ENCODE data around the gene LBHD2.
"Not testable (repeated sequence)": the region's sequence is repeated elsewhere in the genome, so short reads cannot be mapped to it uniquely, and the experiment has no call there.

LBHD2 gene

DNA sequence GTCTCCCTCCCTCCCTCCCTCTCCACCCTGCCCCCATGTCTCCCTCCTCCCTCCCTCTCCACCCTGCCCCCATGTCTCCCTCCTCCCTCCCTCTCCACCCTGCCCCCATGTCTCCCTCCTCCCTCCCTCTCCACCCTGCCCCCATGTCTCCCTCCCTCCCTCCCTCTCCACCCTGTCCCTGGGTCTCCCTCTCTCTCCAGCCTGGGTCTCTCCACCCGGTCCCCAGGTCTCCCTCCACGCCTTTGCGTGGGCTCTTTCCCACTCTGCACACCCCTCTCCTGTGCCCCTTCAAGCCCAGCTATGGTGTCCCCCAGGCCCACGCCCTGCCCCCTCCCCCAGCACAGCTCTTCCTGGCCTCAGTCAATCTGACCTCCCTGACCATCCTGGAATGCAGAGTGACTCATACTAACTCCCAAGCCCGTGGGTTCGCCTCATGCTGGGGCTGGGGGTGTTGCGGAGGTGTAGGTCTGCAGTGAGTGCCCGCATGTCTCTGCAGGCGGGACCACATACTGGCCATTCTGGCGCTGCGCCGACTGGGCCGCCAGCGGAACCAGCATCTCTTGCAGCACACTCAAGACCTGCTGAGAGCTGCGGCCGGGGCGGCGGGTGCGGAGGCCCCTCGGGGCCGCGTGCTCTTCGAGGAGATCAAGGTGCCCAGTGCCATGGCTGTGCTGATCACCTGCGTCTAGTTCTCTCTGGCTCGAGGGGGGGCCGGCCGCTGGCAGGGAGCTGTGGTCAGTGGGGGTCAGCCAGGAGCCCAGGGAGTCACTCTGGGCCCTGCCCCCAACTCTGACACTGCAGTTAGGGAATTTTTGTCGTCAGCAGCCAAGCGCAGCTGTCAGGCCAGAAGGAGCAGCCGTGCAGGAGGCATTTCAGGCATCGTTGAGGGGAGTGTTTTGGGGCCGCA, 25.8 kb downstream of the LBHD2 start:
- no peak overlapping the region for H3K9ac ChIP-seq (ENCODE audit: low read length)
- no peaks in the 10 kb centered on the region for H3K9me3 ChIP-seq (ENCODE audit: low read length)
- H3K27ac ChIP-seq (ENCODE audit: low read depth, low read length) = peak overlapping the region; percentile 32

DNA sequence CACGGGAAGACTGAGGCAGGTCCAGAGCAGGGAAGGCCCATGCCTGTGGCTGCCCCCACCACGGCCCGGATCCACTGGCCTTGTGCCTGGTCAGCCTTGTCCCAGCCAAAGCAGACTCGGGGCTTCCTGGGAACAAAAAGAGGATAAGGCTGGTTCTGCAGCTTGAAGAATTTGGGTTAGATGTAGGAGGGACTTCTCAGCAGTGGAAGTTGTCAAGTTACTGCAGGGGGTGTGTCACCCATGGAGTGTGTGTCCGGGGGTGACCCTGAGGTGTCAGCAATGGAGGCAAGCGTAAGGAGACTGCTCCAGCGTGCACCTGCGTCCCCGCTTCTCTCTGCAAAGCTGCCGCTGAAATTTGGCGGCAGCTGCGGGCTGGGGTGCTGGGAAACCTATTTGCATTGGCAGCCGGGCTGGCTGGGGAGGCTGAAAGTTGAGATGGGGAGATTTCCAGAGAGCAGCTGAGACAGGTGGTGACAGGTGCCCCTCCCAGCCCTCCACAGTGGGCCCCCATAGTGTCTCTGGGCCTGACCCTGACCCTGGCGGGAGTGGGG, 26.7 kb downstream of the LBHD2 start:
- Histone ChIP-seq H3K36me3 (ENCODE audit: insufficient read depth, low read length) (no peaks in the 10 kb centered on the region), H3K27me3 (ENCODE audit: control insufficient read depth in 1 of 2, insufficient read depth in 2 of 2, low read length in 2 of 2) (peaks cover 0 to 5% of the 10 kb centered on the region in 2 donors), H3K9ac (ENCODE audit: low read length) (no peak overlapping the region), H3K9me3 (ENCODE audit: low read length) (no peaks in the 10 kb centered on the region), H3K4me3 (ENCODE audit: low read depth in 1 of 2, low read length in 2 of 2) (no peak overlapping the region), H3K4me1 (ENCODE audit: insufficient read depth, low read length) (peaks cover 7% of the 10 kb centered on the region), H3K27ac (ENCODE audit: low read depth, low read length) (peak overlapping the region; percentile 34)

More for the DNA sequence above, 25.8 kb downstream of the LBHD2 start:
- Histone ChIP-seq H3K4me3 (ENCODE audit: low read depth in 1 of 2, low read length in 2 of 2) (no peak overlapping the region), H3K4me1 (ENCODE audit: insufficient read depth, low read length) (peaks cover 14% of the 10 kb centered on the region), H3K36me3 (ENCODE audit: insufficient read depth, low read length) (no peaks in the 10 kb centered on the region), H3K27me3 (ENCODE audit: control insufficient read depth in 1 of 2, insufficient read depth in 2 of 2, low read length in 2 of 2) (peaks cover 0 to 14% of the 10 kb centered on the region in 2 donors)

DNA sequence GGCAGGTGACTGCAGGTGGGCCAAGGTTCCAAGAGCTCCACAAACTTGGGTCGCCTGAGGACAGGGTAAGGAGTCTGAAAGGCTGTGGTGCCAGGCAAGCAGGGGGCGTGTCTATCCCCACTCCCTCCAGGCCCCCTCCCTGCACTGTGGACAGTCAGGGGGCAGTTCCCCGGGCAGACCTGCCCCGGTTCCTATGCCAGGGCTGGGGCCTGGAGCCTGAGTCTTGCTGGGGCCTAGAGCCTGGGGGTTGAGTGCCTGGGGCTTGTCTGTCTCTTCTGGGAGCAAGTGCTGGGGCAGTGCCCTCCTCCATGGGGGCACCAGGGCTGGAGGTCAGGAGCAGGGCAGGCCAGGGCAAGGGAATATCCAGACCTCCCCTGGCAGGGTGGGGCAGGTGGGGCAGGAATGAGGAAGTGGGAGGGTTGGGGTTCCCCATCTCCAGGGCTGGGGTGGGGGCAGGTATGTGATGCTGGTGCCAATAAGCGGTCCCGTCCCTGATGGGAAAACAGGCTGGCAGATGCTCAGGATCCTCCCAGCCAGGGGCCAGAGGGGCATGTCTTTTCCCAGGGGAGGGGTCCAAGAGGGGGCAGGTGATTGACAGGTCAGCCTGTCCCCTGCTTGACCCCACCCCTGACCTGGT, 27.3 kb downstream of the LBHD2 start:
- Histone ChIP-seq H3K27me3 (ENCODE audit: control insufficient read depth in 1 of 2, insufficient read depth in 2 of 2, low read length in 2 of 2) (no peaks in the 10 kb centered on the region), H3K9me3 (ENCODE audit: low read length) (no peaks in the 10 kb centered on the region), H3K4me1 (ENCODE audit: insufficient read depth, low read length) (peaks cover 7% of the 10 kb centered on the region), H3K9ac (ENCODE audit: low read length) (no peak overlapping the region), H3K27ac (ENCODE audit: low read depth, low read length) (no peak overlapping the region), H3K4me3 (ENCODE audit: low read depth in 1 of 2, low read length in 2 of 2) (no peak overlapping the region), H3K36me3 (ENCODE audit: insufficient read depth, low read length) (no peaks in the 10 kb centered on the region)

DNA sequence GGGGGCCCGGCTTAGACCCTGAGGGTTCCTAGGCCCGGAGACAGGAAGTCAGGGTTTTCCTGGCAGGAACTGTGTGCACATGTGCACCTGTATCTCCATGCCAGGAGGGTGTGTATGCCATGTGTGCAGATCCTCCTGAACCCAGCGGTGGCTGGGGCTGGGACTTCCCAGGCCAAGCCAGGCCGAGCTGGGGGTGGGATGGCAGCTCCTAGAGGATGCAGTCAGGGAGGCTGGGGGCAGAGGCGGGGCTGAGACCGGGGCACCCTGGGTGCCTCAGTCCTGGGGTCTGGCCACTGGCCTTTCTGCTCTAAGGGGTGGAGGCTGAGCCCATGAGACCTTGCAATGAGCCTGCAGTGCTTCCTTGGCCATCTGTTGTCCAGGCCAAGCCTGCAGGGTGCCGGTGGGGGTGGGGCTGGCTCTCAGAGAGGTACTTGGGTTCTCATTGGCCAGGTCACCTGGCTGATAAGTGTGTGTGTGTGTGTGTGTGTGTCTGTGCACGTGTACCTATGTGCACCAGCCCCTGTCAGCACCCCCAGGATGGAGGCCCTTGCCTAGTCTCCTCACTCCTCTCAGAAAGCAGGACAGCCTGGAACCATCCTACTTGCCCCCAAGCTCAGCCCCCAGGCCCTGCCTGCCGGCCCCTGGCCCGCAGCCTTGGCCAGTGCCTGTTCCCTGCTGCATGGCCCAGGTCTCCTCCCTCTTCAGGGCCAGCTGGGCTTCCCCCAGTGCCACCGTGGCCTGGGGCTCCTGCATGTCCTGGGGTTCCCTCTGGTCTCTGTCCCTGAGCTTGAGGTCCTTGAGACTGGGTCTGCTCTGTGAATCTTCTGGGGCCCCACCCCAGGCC, 28.6 kb downstream of the LBHD2 start:
- Histone ChIP-seq H3K27me3 (ENCODE audit: control insufficient read depth in 1 of 2, insufficient read depth in 2 of 2, low read length in 2 of 2) (no peaks in the 10 kb centered on the region), H3K4me1 (ENCODE audit: insufficient read depth, low read length) (peaks cover 7% of the 10 kb centered on the region), H3K9me3 (ENCODE audit: low read length) (no peaks in the 10 kb centered on the region), H3K9ac (ENCODE audit: low read length) (no peak overlapping the region), H3K27ac (ENCODE audit: low read depth, low read length) (no peak overlapping the region), H3K4me3 (ENCODE audit: low read depth in 1 of 2, low read length in 2 of 2) (no peak overlapping the region), H3K36me3 (ENCODE audit: insufficient read depth, low read length) (no peaks in the 10 kb centered on the region)

DNA sequence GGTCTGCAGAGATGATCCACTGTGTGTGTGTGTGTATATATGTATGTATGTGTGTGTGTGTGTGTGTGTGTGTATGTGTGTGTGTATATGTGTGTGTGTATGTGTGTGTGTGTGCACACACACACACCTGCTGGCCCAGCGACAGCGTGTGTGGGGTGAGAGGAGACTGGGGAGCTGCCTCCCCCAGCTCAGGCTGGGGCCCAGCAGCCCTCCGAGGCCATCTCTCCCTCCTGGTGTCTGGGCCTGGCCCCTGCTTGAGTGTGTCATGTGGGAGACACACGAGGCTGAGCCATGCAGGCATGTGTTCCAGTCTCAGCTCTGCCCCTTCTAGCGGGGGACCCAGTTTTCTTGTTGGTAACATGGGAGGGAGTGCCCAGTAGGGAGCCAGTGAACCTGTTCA, 29.3 kb downstream of the LBHD2 start:
- Histone ChIP-seq H3K36me3 (ENCODE audit: insufficient read depth, low read length) (no peaks in the 10 kb centered on the region), H3K9me3 (ENCODE audit: low read length) (no peaks in the 10 kb centered on the region), H3K4me1 (ENCODE audit: insufficient read depth, low read length) (peaks cover 9% of the 10 kb centered on the region), H3K27me3 (ENCODE audit: control insufficient read depth in 1 of 2, insufficient read depth in 2 of 2, low read length in 2 of 2) (no peaks in the 10 kb centered on the region), H3K4me3 (ENCODE audit: low read depth in 1 of 2, low read length in 2 of 2) (no peak overlapping the region), H3K27ac (ENCODE audit: low read depth, low read length) (no peak overlapping the region), H3K9ac (ENCODE audit: low read length) (no peak overlapping the region)

DNA sequence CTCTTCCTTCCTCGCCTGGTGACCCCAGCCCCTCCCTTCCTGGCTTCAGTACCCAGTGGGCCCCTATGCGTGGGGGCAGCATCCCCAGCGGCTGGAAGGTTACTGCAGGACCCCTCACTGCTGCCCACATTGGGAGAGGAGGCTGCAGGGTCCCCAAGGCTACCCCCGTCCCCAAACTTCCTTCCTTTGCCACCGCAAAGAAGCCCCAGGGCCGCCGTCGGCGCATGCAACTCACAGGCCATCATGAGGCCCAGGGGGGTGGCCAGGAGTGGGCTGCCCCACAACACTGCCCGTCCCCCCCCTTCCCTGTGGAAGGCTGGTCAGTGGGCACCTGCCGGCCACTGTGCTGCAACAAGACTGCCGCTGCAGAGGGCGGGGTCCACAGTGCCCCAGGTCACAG, 29.8 kb downstream of the LBHD2 start:
- Histone ChIP-seq H3K4me1 (ENCODE audit: insufficient read depth, low read length) (peaks cover 14% of the 10 kb centered on the region), H3K27ac (ENCODE audit: low read depth, low read length) (no peak overlapping the region)

DNA sequence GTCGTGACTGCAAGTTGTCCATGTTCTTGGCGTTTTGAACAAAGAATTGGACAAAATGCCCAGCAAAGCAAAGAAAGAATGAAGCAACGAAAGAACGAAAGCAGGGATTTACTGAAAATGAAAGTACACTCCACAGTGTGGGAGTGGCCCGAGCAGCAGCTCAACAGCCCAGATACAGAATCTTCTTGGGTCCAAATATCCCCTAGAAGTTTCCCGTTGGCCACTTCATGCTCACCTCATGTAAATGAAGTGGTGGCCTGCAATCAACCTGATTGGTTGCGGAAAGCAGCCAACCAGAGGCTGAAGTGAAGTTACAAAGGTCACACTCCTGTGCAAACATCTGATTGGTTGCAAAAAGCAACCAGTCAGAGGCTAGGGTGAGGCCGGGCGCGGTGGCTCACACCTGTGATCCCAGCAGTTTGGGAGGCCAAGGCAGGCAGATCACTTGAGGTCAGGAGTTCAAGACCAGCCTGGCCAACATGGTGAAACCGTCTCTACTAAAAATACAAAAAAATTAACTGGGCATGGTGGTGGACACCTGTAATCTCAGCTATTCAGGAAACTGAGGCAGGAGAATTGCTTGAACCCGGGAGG, 31.2 kb downstream of the LBHD2 start:
- not testable (repeated sequence) for H3K27me3 ChIP-seq (ENCODE audit: control insufficient read depth in 1 of 2, insufficient read depth in 2 of 2, low read length in 2 of 2); H3K4me3 ChIP-seq (ENCODE audit: low read depth in 1 of 2, low read length in 2 of 2); H3K9ac ChIP-seq (ENCODE audit: low read length); H3K27ac ChIP-seq (ENCODE audit: low read depth, low read length); H3K36me3 ChIP-seq (ENCODE audit: insufficient read depth, low read length); H3K9me3 ChIP-seq (ENCODE audit: low read length)
- peaks cover 17% of the 10 kb centered on the region for H3K4me1 ChIP-seq (ENCODE audit: insufficient read depth, low read length)

More for the DNA sequence above, 29.8 kb downstream of the LBHD2 start:
- H3K9me3 ChIP-seq (ENCODE audit: low read length) = no peaks in the 10 kb centered on the region
- no peaks in the 10 kb centered on the region for H3K27me3 ChIP-seq (ENCODE audit: control insufficient read depth in 1 of 2, insufficient read depth in 2 of 2, low read length in 2 of 2)
- no peaks in the 10 kb centered on the region for H3K36me3 ChIP-seq (ENCODE audit: insufficient read depth, low read length)
- H3K9ac ChIP-seq (ENCODE audit: low read length) = no peak overlapping the region
- no peak overlapping the region for H3K4me3 ChIP-seq (ENCODE audit: low read depth in 1 of 2, low read length in 2 of 2)

DNA sequence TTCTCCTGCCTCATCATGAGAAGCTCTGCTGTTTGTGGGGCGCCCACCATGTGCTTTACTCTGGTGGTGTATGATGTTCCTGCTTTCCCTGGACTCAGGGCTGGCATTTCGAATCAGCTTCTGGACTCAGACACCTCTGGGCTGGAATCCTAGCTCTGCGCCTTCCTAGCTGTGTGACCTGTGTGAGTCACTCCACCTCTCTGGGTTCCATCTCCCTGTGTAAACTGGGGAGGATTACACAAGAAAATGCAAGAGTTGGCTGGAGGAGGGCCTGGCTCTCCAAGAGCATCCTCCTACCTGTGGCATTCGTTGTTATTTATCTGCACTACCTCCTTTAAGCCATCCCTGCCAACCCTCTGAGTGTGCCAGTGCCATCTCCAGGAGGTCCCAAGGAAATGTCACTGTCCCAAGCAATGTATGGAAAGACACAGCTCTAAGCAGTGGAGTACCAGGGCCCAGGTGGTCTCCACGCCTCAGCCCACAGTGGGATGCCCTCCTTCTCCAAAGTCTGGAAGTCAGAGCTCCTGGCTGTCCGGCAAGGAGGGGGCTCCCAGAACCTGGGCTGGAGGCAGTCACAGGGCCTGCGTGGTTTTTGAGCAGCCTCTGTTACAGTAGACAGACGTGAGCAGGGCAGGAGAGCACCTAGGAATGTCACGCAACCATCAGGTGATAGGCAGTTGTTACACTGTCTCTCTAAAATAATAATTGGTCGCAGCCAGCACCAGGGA, 32.0 kb downstream of the LBHD2 start:
- H3K36me3 ChIP-seq (ENCODE audit: insufficient read depth, low read length) = no peaks in the 10 kb centered on the region
- H3K4me3 ChIP-seq (ENCODE audit: low read depth in 1 of 2, low read length in 2 of 2) = no peak overlapping the region
- H3K27me3 ChIP-seq (ENCODE audit: control insufficient read depth in 1 of 2, insufficient read depth in 2 of 2, low read length in 2 of 2) = no peaks in the 10 kb centered on the region
- H3K9me3 ChIP-seq (ENCODE audit: low read length) = no peaks in the 10 kb centered on the region
- H3K9ac ChIP-seq (ENCODE audit: low read length) = no peak overlapping the region
- H3K4me1 ChIP-seq (ENCODE audit: insufficient read depth, low read length) = peaks cover 11% of the 10 kb centered on the region
- no peak overlapping the region for H3K27ac ChIP-seq (ENCODE audit: low read depth, low read length)

DNA sequence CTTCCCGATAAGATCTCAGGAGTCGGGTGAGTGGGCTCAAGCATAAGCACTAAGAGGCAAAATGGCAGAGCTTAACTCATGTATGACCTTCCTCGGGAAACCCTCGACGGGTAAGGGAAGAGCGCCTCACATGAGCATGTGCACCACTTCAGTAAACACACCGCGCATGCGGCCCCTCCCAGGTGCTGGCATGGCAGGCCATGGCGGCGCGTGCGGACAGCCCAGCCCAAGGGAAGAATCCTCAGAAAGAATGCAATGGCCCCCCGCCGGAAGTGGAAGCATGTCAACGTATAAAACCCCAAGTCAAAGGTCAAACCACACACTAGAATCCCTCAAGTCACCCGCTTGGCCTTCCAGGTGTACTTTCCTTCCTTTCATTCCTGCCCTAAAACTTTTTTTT, 32.6 kb downstream of the LBHD2 start:
- peaks cover 11% of the 10 kb centered on the region for H3K4me1 ChIP-seq (ENCODE audit: insufficient read depth, low read length)
- no peaks in the 10 kb centered on the region for H3K9me3 ChIP-seq (ENCODE audit: low read length)
- H3K4me3 ChIP-seq (ENCODE audit: low read depth in 1 of 2, low read length in 2 of 2) = no peak overlapping the region
- no peaks in the 10 kb centered on the region for H3K27me3 ChIP-seq (ENCODE audit: control insufficient read depth in 1 of 2, insufficient read depth in 2 of 2, low read length in 2 of 2)
- H3K36me3 ChIP-seq (ENCODE audit: insufficient read depth, low read length) = no peaks in the 10 kb centered on the region
- no peak overlapping the region for H3K9ac ChIP-seq (ENCODE audit: low read length)
- H3K27ac ChIP-seq (ENCODE audit: low read depth, low read length) = no peak overlapping the region

DNA sequence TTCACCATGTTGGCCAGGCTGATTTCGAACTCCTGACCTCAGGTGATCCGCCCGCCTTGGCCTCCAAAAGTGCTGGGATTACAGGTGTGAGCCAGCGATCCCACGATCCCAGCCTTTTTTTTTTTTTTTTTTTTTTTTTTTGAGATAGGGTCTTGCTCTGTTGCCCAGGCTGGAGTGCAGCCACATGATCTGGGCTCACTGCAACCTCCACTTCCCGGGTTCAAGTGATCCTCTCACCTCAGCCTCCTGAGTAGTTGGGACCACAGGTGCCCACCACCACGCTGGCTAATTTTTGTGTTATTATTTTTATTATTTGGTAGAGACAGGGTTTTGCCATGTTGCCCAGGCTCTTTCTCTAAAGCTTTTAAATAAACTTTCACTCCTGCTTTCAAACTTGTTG, 33.5 kb downstream of the LBHD2 start:
- H3K9me3 ChIP-seq (ENCODE audit: low read length); H3K27ac ChIP-seq (ENCODE audit: low read depth, low read length): not testable (repeated sequence)
- peaks cover 11% of the 10 kb centered on the region for H3K4me1 ChIP-seq (ENCODE audit: insufficient read depth, low read length)

More for the DNA sequence above, 33.5 kb downstream of the LBHD2 start:
- H3K27me3 ChIP-seq (ENCODE audit: control insufficient read depth in 1 of 2, insufficient read depth in 2 of 2, low read length in 2 of 2); H3K4me3 ChIP-seq (ENCODE audit: low read depth in 1 of 2, low read length in 2 of 2); H3K36me3 ChIP-seq (ENCODE audit: insufficient read depth, low read length); H3K9ac ChIP-seq (ENCODE audit: low read length): not testable (repeated sequence)

Measured in muscle layer of colon (tissue), 2 donors.